ENCODE results near the gene PPP1R13B. TPM values are rescaled to one million over a fixed set of nuclear protein-coding genes. Genes with fewer than 3 reads are reported as not detected.
A peak's percentile ranks its signal among the peaks of the same experiment; 100 is the strongest.

The PPP1R13B gene
- total RNA-seq, 4 donors from 2014 or later, result 10.7 to 48.3 (median 23.3) TPM

GRCh38 chr14:103856607-103857006 is 9.2 kb upstream of the PPP1R13B start:
- TF ChIP-seq POLR2A (IDR thresholded peaks at IDR 0.05) (no peak), EP300 (IDR thresholded peaks at IDR 0.05) (no peak), CTCF (IDR thresholded peaks at IDR 0.05) (no peak)
- no peak for DNase-seq (ENCODE audit: low spot score in 2 of 2)
- no peak overlapping the region for H3K4me3 ChIP-seq
- H3K4me1 ChIP-seq, result peaks cover 0 to 15% (median 0%) of the 10 kb centered on the region in 4 donors
- no peaks in the 10 kb centered on the region for H3K27me3 ChIP-seq
- no peaks in the 10 kb centered on the region for H3K36me3 ChIP-seq
- no peak overlapping the region for H3K27ac ChIP-seq
- 61 to 64% methylated on average over 7 of the region's 7 CpGs for WGBS, 2 donors
- no peaks in the 10 kb centered on the region for H3K9me3 ChIP-seq

DNA sequence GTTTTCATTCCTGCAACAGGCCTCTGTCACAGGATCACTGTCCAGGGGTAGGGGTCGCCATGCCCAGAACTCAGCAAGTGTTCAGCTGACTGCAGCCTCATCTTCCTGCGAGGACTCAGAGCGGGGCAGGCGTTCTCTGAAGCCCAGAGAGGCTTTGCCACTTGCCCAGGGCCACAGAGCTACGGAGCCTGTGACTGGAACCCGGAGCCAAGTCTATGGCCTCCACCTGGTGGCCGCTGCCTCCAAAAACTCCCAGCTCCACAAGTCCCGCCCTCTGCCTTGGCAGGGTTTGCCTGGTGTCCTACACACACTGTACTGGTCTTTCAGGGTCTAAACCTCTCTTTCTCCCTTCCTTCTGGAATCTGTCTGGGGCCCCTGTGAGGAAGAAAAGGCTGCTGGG is 8.7 kb upstream of the PPP1R13B start:
- TF ChIP-seq EP300 (IDR thresholded peaks at IDR 0.05) (no peak), CTCF (IDR thresholded peaks at IDR 0.05) (no peak), POLR2A (IDR thresholded peaks at IDR 0.05) (no peak)
- no peaks in the 10 kb centered on the region for H3K36me3 ChIP-seq
- H3K4me3 ChIP-seq, result no peak overlapping the region
- DNase-seq (ENCODE audit: low spot score in 2 of 2), result no peak
- H3K27me3 ChIP-seq, result no peaks in the 10 kb centered on the region
- H3K4me1 ChIP-seq, result peaks cover 0 to 15% (median 0%) of the 10 kb centered on the region in 4 donors
- H3K9me3 ChIP-seq, result no peaks in the 10 kb centered on the region
- 78 to 86% methylated on average over 2 to 8 of the region's 8 CpGs for WGBS, 2 donors
- H3K27ac ChIP-seq, result no peak overlapping the region

DNA sequence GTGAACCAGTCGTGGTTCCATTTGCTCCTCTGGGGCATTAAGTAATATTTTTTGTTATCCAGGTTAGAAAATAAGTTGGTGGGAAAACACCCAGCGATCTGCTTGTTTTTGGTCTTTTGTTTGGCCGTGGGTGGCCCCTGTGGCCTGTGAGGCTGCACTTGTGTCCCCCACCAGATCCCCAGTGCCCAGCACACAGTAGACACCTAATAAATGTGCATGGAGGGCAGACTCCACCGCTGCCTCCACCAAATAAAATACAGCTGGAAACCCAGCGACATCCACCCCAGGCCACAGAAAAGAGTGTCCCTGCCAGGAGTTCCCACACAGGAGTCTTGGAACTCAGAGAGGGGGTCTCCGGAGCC is 8.3 kb upstream of the PPP1R13B start:
- no peaks in the 10 kb centered on the region for H3K9me3 ChIP-seq
- H3K27ac ChIP-seq, result no peak overlapping the region
- no peak for DNase-seq (ENCODE audit: low spot score in 2 of 2)
- peaks cover 0 to 15% (median 0%) of the 10 kb centered on the region in 4 donors for H3K4me1 ChIP-seq
- no peaks in the 10 kb centered on the region for H3K36me3 ChIP-seq
- H3K4me3 ChIP-seq, result no peak overlapping the region
- TF ChIP-seq POLR2A (IDR thresholded peaks at IDR 0.05) (no peak), CTCF (IDR thresholded peaks at IDR 0.05) (no peak), EP300 (IDR thresholded peaks at IDR 0.05) (no peak)
- H3K27me3 ChIP-seq, result no peaks in the 10 kb centered on the region
- 46 to 56% methylated on average over 5 to 6 of the region's 6 CpGs for WGBS, 2 donors

DNA sequence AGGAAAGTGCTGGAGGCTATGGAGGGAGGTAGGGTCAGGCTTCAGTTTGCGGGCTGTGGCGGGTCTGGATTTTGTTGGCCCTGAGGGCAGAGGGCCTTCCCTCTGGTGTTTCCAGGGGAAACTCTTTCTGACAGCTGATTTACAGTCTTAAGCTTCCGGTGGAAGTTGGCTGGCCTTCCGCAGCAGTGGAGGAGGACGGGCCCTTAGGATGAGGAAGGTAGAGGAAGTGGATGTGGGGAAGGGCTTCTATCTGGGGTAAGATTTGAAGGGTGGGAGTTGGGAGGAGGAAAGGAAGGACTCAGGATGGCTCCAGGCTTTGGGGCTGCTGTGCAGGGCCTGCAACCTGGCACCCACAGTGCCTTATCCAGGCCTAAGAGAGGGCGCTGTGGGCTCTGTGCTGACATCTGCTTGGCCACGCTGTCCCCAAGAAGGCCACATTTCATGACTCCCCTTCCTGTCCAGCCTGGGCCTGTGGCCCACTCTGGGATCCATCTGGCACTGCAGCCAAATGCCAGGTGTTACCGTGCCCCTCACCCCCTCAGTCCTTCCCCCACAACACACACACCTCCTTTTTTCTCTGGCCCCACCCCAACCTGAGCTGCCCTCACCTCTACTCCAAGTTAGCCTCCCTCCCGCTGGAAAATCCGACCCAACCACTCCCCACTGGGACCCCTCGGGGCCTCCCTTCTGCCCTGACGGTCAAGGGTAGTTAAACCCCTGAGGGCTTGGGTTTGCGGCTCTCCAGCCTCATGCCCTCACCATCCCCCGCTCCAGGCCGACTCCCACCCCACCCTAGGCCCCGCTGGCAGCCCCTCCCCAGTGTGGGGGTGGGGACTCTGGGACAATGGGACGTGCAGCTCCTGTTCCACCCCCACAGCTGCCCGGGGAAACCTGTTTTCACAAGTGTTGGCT is 7.7 kb upstream of the PPP1R13B start:
- peak overlapping the region in 1 of 4 donors; percentile 17 for H3K27ac ChIP-seq
- no peak overlapping the region for H3K4me3 ChIP-seq
- H3K9me3 ChIP-seq, result no peaks in the 10 kb centered on the region
- H3K27me3 ChIP-seq, result no peaks in the 10 kb centered on the region
- no peak for DNase-seq (ENCODE audit: low spot score in 2 of 2)
- WGBS, 2 donors, result 35 to 40% methylated on average over 17 to 18 of the region's 18 CpGs
- H3K36me3 ChIP-seq, result no peaks in the 10 kb centered on the region
- peaks cover 0 to 15% (median 0%) of the 10 kb centered on the region in 4 donors for H3K4me1 ChIP-seq
- TF ChIP-seq POLR2A (IDR thresholded peaks at IDR 0.05) (no peak), CTCF (IDR thresholded peaks at IDR 0.05) (no peak), EP300 (IDR thresholded peaks at IDR 0.05) (no peak)

- H3K9me3 ChIP-seq, result no peaks in the 10 kb centered on the region
- no peaks in the 10 kb centered on the region for H3K27me3 ChIP-seq
- DNase-seq (ENCODE audit: low spot score in 2 of 2), result no peak
- no peak overlapping the region for H3K27ac ChIP-seq
- H3K4me1 ChIP-seq, result peaks cover 0 to 15% (median 0%) of the 10 kb centered on the region in 4 donors
- no peaks in the 10 kb centered on the region for H3K36me3 ChIP-seq
- WGBS, 2 donors, result 92 to 93% methylated on average over 13 of the region's 13 CpGs
- no peak for TF ChIP-seq EP300 (IDR thresholded peaks at IDR 0.05)
- no peak for TF ChIP-seq CTCF (IDR thresholded peaks at IDR 0.05)
- no peak for TF ChIP-seq POLR2A (IDR thresholded peaks at IDR 0.05)
- no peak overlapping the region for H3K4me3 ChIP-seq
Observed at GRCh38 chr14:103854017-103854808, 6.8 kb upstream of the PPP1R13B start.
